Cardiac atrium fibroblast (primary cell): Measurements from ENCODE around the gene CEACAM3. TPM values are rescaled to one million over a fixed set of nuclear protein-coding genes. Genes with fewer than 3 reads are reported as not detected.

ENCODE experiments used
- total RNA-seq: library from RNA; depleted of rRNA; stranded (reverse); fragments of >200 nt; gene quantifications from 2 replicates; pipeline ENCODE4 v1.2.3, GENCODE V29; 2015

Gene CEACAM3
- not detected in 2 replicates for total RNA-seq

DNA sequence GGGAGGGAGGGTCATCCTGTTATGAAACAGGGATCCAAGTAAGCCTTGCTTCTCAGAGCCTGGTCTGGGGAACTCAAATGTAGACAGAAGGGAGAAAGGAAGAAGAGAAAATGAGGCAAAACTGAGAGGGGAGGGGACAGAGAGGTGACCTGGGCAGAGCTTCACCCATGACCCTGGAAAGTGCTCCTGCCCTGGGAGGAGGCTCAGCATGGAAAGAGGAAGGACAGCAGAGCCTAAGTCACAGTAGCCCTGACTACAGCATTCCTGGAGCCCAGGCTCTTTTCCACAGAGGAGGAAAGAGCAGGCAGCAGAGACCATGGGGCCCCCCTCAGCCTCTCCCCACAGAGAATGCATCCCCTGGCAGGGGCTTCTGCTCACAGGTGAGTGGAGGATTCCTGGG lies at the start of gene CEACAM3:
TSS of gene CEACAM3 (plus strand) at position 226 of the 400 bp plus-strand sequence. CDS start at position 317, 91 bp downstream.

DNA sequence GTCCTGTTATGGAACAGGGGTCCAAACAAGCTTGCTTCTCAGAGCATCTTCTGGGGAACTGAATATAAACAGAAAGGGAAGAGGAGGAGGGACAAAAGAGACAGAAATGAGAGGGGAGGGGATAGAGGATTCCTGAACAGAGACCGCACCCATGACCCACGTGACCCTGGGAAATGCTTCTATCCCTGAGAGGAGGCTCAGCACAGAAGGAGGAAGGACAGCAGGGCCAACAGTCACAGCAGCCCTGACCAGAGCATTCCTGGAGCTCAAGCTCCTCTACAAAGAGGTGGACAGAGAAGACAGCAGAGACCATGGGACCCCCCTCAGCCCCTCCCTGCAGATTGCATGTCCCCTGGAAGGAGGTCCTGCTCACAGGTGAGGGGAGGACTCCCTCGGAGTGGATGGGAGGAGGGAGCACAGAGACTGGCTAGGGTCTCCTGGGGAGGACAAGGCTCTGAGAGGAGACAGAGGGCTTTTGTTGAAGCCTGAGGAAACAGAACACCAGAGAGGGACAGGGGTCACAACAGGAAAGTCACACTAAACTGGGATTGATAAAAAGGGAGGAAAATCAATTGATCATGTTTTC lies 41.0 kb upstream of the CEACAM3 start, which contains the start of gene CEACAM6:
TSS of gene CEACAM6 (plus strand) at position 203 of the 586 bp plus-strand sequence. CDS start at position 312, 109 bp downstream.

DNA sequence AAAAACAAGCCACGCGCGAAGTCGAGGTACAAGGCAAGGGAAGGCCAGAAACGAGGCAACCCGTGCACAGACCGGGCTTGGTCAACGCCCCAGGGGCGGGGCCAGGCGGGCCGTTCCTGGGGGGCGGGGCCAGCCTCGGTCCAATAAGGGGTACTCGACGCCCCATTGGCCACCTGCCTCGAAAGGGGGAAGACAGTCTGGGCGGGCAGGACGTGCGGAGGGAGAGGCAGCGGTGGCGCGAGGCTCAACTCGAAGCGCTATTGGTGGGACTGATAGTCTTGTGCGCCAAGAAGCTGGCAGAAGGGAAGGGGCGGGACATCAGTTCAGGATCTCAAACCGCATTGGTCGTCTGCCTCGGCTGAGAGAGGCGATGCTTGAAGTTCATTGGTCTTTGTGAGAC lies 48.2 kb downstream of the CEACAM3 start, which contains the start of gene LYPD4:
TSS of gene LYPD4 (minus strand) at position 83 of the 400 bp plus-strand sequence. CDS start 5,398 bp downstream, outside the sequence.

DNA sequence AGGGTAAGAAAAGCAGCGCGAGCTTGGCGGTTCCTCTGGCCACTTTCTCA lies 48.4 kb downstream of the CEACAM3 start, which contains the start of gene DMRTC2:
TSS of gene DMRTC2 (plus strand) at position 42 of the 50 bp plus-strand sequence. CDS start 2,387 bp downstream, outside the sequence.

DNA sequence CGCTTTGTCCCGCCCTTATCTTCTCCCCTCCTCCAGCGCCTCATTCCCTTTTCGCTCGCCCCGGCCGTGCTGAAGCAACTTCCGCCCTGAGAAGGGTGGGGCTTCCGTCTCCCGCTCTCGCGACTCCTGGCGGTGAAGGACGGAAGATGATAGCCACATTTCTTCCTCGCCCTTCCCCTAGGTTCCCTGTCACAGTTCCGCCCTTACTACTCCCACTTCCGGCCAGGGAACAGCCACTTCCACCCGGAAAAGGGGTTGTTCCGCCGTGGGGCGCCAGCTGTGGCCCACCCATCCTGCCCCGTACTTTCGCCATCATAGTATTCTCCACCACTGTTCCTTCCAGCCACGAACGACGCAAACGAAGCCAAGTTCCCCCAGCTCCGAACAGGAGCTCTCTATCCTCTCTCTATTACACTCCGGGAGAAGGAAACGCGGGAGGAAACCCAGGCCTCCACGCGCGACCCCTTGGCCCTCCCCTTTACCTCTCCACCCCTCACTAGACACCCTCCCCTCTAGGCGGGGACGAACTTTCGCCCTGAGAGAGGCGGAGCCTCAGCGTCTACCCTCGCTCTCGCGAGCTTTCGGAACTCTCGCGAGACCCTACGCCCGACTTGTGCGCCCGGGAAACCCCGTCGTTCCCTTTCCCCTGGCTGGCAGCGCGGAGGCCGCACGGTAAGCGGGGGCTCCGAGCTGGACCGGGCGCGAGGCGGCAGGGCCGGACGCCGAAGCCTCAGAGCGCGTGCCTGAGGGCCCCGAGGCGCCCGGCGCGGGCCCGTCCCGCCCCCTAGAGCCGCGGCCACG lies 63.4 kb downstream of the CEACAM3 start, which contains the start of gene RPS19:
TSS of gene RPS19 (plus strand) at position 638 of the 801 bp plus-strand sequence. CDS start 520 bp downstream, outside the sequence.

Other genes starting within 250 kb of the CEACAM3 start
- gene CEACAM21, start 220.4 kb upstream of the CEACAM3 start, total RNA-seq: not detected in 2 replicates
- gene CEACAM4, start 169.5 kb upstream of the CEACAM3 start, total RNA-seq: not detected in 2 replicates
- not detected in 2 replicates for gene CEACAM7, start 108.3 kb upstream of the CEACAM3 start, total RNA-seq
- not detected in 2 replicates for gene CEACAM5, start 88.0 kb upstream of the CEACAM3 start, total RNA-seq
- not detected in 2 replicates for gene CEACAM6, start 41.1 kb upstream of the CEACAM3 start, total RNA-seq
- not detected in 2 replicates for gene LYPD4, start 48.1 kb downstream of the CEACAM3 start, total RNA-seq
- gene DMRTC2, start 48.5 kb downstream of the CEACAM3 start, total RNA-seq: not detected in 2 replicates
- 2,053 and 3,233 TPM in 2 replicates for gene RPS19, start 63.7 kb downstream of the CEACAM3 start, total RNA-seq
- gene CD79A, start 80.7 kb downstream of the CEACAM3 start, total RNA-seq: not detected in 2 replicates
- gene ARHGEF1, start 86.6 kb downstream of the CEACAM3 start, total RNA-seq: 43.9 and 51.0 TPM in 2 replicates
- gene ERFL, start 131.9 kb downstream of the CEACAM3 start, total RNA-seq: not detected in 2 replicates
- gene RABAC1, start 162.7 kb downstream of the CEACAM3 start, total RNA-seq: 436 and 499 TPM in 2 replicates
- 4.9 TPM in 1 of 2 replicates, not detected in the other for gene ATP1A3, start 197.6 kb downstream of the CEACAM3 start, total RNA-seq